ENCODE results near the gene DYDC1. TPM values are rescaled to one million over a fixed set of nuclear protein-coding genes. Genes with fewer than 3 reads are reported as not detected.

DYDC1 gene
- total and polyA plus RNA-seq, 2 experiments from 2014 or later = not detected

- H3K36me3 ChIP-seq (ENCODE audit: insufficient read depth) = no peaks in the 10 kb centered on the region
- H3K9me2 ChIP-seq (ENCODE audit: insufficient read depth) = no peaks in the 10 kb centered on the region
- Mint-ChIP-seq H3K9me3 (no peaks in the 10 kb centered on the region), H3K36me3 (ENCODE audit: low read depth) (no peaks in the 10 kb centered on the region), H3K4me3 (no peak overlapping the region), H3K4me1 (peaks cover 13% of the 10 kb centered on the region; the same call in 2 of the 3 replicates), H3K27me3 (ENCODE audit: insufficient read depth, low read depth, poor library complexity) (peaks cover 7% of the 10 kb centered on the region), H3K27ac (no peak overlapping the region)
- no peaks in the 10 kb centered on the region; the same call in 1 of the 2 replicates for H4K20me1 ChIP-seq (replicated peaks; ENCODE audit: insufficient read depth)
- peaks cover 3% of the 10 kb centered on the region for H3K27me3 ChIP-seq (ENCODE audit: insufficient read depth)
- H3K79me2 ChIP-seq (replicated peaks; ENCODE audit: insufficient read depth) = no peaks in the 10 kb centered on the region
- DNase-seq (ENCODE audit: low spot score) (no peak), ATAC-seq (no peak)
- H3K4me1 ChIP-seq (ENCODE audit: insufficient read depth) = 0 out of 2 replicates have a peak, but pooled peaks cover 5% of the 10 kb centered on the region
- no peak overlapping the region for H3K4me2 ChIP-seq
- H3K4me3 ChIP-seq = no peak overlapping the region
- no peak overlapping the region for H3K27ac ChIP-seq (ENCODE audit: low read depth)
- no peak overlapping the region for H2AFZ ChIP-seq
- H3F3A ChIP-seq (replicated peaks; ENCODE audit: low read depth) = no peaks in the 10 kb centered on the region
- no peak for TF ChIP-seq ZNF462 (CRISPR knock-in tag; IDR thresholded peaks at IDR 0.05)
- TF ChIP-seq CTCF (conservative IDR thresholded peaks at IDR 0.05; ENCODE audit: low read depth in 2 of 2) = no peak
- no peak for TF ChIP-seq POLR2AphosphoS5 (IDR thresholded peaks at IDR 0.05; ENCODE audit: low read depth)
- TF ChIP-seq ETS1 (IDR thresholded peaks at IDR 0.05) = no peak
- no peak for TF ChIP-seq CREB1 (CRISPR knock-in tag; IDR thresholded peaks at IDR 0.05; ENCODE audit: low read depth)
- TF ChIP-seq NANOG (IDR thresholded peaks at IDR 0.05; ENCODE audit: borderline replicate concordance) = no peak
These were observed 6.3 kb downstream of the DYDC1 start for GRCh38 chr10:80350251-80350650.

Data from GM23338 (cell line).